NCI-H524 (cell line): ENCODE measurements around the gene ASPRV1.
"Not testable (repeated sequence)": the region's sequence is repeated elsewhere in the genome, so short reads cannot be mapped to it uniquely, and the experiment has no call there.

Experiments used
- DNase-seq, 2 experiments: peaks; one replicate each; lab custom pipeline; 2025; lab: John Stamatoyannopoulos, UW

ASPRV1 gene

DNA sequence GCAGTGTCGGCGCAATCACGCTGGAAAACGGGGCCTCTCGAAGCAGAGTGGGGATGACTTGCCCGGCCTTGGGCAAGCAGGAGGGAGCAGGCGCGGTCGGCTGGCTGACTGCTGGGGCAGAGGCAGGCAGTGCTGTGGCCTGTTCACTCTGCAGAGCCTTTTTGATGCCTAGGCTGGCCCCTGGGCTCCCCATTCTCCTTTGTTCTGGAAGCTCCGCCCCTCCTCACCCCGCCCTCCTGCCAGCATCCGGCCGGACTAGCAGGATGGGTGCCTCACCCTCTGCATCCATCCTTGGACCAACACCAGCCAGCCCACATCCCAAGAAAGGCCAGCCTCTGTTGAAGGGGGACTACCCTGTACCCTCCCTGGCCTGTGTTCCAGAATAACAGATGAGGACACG lies at the start of gene ASPRV1:
ASPRV1 (minus strand) TSS at position 136 of the 400 bp plus-strand sequence. CDS start 195 bp downstream, outside the sequence.
- no peak for DNase-seq

DNA sequence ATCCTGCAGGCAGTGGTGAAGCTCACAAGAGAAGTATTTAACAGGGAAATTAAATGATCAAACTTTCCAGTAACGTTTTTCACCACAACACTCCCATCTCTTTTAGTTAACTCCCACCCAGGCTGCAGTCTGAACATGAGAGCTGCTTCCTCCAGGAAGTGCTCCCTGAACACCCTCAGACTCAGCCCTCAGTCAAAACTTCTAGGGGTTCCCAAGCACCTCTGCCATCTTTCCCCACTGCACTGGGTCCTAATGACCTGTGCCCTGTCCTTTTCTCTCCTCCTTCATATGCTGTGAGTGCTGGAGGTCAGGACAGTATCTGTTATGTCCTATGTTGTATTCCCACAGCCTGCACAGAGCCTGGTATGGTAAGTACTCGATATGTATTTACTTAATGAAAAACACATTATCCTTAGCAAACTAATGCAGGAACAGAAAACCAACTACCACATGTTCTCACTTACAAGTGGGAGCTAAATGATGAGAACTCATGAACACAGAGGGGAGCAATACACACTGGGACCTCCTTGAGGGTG lies 49.2 kb upstream of the ASPRV1 start:
- DNase-seq: no peak

DNA sequence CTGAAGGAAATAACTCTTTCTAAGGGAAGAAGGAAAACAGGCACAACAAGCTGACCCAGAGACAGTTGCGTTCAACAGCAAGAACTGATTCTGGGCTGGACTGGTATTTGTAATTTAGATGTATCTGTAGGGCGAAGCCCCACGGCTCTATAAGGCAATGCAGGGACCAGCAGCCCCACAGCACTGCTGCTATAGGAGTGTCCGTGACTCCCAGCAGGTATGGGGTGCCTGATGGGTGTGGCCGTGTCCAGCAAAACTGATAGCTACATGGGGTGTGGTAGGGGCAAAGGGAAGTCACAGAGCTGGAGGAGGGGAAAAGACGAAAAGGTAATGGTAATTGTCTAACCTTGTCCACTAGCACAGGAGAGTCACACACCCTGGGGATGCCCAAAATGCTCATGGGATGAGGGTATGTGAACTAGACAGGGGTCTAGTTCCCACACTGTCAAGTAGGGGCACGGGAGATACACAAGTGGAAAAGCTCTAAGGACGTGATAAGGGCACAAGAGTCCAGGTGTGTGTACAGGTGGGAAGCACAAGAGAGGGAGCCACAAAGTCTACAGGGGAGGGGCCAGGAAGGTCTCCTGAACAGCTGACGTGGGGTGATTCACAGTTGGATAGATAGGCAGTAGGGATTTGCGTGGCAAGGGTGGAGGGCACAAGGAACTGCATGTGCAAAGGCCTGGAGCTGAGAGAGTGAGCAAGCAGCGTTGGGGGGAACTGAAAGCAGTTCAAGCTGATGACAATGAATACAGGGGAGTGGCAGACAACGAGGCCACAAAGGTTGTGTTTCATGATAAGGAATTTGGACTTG lies 48.5 kb upstream of the ASPRV1 start:
- DNase-seq: no peak

DNA sequence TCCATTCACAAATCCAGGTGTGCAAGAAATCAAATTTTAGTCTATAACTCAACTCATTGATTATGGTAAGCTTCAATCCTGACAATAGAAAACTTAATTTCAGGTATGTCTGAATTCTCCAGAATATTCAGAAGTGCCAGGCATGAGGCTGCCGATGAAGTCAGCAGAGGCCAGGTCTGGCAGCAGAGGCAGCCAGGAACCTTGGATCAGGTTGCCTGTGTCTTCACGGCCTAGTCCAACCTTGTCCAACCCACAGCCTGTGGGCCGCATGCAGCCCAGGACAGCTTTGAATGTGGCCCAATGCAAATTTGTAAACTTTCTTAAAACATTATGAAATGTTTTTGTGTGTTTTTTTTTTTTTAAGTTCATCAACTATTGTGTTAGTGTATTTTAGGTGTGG lies 46.9 kb upstream of the ASPRV1 start:
- DNase-seq: no peak

DNA sequence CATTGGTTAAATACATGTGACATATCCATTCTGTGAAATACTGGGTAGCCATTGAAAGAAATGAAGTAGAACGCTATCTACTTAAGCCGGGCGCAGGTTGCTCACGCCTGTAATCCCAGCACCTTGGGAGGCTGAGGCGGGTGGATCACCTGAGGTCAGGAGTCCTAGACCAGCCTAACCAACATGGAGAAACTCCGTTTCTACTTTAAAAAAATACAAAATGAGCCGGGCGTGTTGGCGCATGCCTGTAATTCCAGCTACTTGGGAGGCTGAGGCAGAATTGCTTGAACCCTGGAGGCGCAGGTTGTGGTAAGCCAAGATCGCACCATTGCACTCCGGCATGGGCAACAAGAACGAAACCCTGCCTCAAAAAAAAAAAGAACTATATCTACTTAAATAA lies 45.7 kb upstream of the ASPRV1 start:
- DNase-seq: no peak

DNA sequence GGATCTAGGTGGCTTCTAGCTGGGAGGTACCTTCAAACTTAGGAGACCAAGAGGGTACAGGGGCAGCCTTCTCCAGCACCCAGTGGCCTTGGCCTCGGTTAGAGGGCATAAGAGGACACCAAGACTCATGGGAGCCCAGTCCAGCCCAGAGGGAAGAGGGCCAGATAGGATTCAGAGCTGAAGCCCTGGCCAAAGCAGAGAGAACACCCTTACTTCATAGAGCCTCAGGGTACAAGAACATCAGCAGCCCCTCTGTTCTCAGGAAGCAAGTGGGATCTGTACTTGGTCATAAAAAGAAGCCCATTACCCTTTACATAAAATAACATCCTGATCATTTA lies 45.0 kb upstream of the ASPRV1 start:
- no peak for DNase-seq

DNA sequence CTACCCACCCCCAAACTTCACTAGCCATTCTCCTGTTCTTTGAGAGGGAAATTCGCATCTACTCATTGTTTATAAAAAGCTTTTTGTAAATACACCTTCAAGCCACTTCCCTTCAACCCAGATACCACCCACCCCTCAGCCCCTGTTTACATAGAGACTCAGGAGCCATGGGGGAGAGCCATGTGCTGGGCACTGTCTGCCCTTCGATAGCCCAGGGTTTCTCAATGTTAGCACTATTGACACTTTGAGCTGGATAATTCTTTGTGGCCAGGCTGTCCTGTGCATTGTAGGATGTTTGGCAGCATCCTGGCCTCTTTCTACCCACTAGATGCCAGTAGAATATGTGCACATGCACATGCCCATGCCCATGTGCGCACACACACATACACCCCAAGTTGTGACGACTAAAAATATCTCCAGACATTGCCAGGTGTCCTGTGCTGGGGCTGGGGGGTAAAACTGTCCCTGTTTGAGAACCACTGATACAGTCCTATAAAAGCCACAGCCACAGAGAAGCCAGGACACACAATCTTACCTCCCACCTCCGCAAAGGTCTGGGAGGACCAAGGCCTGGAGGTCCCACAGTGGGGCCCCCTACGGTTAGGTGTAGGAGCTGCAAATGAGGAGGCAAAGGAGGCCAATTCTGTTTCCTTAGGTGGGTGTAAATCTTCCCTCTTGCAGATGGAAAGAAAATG lies 44.5 kb upstream of the ASPRV1 start:
- DNase-seq: no peak

DNA sequence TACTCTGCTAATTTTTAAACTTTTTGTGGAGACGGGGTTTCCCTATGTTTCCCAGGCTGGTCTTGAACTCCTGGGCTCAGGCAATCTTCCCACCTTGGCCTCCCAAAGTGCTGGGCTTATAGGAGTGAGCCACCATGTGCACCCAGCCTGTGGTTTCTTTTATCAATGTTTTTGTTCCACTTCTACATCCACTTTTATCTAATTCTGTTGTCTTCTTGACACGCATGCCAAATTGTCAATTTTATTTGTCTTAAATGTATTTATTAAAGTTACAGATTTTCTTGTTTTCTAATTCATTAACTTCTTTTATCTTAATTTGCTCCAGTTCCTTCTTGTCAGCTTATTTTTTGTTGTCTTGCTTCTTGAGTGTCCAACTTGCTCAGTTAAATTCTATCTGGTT lies 43.8 kb upstream of the ASPRV1 start:
- no peak for DNase-seq

DNA sequence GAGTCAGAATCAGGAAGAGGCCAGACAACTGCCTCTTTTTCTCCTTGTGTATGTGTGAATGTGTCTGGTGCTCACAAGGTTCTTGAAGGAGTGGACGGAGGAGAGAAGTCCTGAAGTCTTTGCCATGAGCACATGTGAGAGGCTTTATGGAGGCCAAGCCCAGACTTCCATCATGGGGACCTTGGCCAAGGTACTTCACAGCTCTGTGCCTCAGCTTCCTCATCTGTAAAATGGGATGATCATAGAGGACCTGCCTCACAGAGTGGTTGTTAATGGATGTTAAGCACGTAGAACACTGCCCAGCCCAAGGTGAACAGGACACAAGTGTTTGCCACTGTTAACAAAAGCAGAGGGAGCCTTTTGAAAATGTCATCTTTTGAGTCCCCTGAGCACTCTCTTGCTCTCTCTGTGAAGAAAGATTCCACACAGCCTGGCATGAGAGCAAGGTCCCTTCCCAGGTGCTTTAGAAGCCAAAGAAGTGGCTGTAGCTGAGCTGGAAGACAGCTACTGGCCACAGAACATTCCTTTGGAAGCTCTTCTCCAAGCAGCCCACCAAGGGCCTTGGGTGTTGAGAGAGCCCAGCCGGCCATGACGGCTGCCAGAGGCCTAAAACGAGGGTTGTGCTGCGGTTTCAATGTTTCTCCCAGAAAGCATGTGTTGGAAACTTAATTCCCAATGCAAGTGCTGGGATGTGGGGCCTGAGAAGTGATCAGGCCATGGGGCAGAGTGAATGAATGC lies 41.8 kb upstream of the ASPRV1 start:
- no peak for DNase-seq

DNA sequence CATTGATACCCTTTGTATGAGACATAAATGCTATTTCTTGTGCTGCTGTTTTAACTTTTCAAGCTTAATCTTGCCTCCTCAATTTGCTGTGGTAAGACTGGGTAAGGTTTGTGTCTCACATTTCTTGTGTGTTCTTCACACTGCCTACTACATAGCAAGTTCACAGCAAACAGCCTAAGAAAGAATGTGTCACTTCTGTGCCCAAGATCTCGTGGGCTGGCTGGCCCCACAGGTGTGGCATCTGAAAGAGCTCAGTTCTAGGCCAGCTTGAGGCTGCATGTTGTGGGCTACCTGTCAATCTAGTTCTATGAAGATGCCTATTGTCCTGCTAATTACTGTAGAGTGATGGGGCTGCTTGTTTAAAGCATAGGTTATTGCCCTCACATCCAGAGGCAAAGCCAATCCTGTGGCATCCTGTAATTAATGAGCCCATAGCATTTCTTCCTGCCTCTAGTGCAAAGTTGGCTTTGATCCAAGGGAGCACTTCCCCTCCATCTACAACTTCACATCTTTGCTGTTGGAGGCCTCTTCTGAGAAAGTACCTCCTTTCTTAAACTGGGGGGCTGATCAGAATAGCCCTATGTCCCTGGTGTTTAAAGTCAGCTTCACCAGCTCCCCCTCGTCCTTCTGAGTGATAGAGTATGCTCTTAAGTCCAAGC lies 40.9 kb upstream of the ASPRV1 start:
- no peak for DNase-seq

DNA sequence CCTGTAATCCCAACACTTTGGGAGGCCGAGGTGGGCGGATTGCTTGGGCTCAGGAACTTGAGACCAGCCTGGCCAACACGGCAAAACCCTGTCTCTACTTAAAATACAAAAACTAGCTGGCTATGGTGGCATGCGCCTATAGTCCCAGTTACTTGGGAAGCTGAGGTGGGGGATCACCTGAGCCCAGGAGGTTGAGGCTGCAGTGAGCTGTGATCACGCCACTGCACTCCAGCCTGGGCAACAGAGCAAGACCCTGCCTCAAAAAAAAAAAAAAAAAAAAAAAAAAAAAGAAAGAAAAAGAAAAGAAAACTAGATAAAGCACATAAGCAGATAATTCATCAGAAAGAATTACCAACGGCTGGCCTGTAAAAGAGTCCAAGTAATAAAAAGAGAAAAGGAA lies 39.1 kb upstream of the ASPRV1 start:
- DNase-seq: not testable (repeated sequence)

DNA sequence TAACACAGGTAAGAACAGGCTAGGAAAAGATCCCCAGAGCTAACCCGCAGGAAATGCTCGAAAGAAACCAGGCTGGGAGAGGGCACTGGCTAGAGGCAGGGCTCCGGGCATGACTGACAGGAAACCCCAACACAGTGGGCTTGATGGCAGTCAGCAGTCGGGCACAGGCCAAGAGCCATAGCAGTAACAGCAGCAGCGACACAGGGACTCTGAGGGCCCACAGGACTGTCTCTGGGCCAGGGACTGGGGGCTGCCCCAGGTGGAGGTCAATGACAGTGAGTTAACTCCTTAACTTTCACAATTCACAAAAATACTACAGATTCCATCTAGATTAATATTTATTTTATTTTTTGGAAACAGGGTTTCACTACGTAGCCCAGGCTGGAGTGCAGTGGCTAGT lies 37.3 kb upstream of the ASPRV1 start:
- DNase-seq: no peak

DNA sequence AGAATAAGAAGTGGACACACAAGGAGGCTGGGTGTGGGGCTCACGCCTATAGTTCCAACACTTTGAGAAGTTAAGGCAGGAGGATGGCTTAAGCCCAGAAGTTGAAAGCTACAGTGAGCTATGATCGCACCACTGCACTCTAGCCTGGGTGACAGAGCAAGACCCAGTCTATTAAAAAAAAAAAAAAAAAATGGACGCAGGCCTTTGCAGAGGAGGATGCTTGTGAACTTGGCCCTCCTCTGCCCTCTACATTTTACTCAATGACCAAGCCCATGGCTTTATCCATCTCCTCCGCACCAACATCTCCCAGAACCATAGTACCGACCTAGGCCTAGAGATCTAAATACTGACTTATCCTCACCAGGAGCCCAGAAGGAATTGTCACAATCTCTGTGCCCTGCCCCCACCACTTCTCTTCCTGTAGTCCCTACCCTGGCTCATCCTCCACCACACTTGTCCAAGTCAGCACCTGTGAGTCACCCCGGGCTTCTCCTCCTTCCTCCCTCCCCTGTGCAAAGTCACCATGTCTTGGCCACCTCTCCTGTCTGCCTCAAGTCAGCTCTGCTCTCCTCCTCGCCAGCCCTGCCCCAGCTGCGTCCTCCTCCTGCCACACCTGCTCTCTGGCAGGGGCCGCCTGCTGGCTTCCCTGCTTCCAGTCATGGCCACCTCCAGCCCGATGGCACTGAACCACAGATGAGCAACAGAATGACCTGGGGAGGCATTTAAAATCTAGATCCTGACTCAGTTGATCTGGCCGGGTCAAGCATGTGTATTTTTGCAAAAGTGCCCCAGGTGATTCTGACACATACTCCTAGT lies 35.8 kb upstream of the ASPRV1 start:
- no peak for DNase-seq

DNA sequence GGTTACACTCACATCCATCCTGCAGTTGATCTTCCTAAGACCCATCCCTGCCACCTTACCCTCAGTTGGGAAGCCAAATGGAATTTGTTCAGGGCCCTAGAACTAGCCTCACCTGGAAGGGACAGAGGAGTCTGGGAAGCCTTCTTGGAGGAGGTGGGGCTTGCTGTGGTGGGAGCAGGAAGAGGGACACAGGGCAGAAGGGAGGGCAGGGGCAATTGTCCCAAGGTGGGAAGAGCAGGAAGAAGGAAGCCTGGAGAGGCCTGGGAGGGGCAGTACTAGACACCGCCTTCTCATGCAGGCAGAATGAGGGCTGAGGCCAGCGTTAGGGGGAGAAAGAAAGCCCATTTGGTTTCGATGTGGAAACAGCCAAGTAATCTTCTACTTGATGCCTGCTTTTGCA lies 34.1 kb upstream of the ASPRV1 start:
- DNase-seq: no peak

DNA sequence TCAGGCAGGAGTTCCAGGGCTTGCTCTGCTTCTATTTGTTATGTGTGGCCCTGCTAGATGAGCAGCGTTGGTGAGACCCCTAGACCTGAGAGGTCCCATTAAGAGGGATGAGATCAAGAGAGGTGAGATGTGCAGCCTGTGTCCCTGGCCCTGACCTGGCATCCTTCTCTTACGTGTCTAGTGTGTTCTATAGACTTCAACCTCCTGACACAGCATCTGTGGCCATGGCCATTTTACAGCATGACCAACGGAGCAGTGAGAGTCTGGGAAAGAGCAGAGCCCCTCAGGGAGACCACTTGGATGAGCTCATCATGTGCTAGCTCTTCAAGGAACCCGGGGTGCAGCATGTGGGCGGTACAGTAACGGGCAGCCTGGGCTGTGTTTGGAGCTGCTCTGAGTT lies 32.7 kb upstream of the ASPRV1 start:
- no peak for DNase-seq

DNA sequence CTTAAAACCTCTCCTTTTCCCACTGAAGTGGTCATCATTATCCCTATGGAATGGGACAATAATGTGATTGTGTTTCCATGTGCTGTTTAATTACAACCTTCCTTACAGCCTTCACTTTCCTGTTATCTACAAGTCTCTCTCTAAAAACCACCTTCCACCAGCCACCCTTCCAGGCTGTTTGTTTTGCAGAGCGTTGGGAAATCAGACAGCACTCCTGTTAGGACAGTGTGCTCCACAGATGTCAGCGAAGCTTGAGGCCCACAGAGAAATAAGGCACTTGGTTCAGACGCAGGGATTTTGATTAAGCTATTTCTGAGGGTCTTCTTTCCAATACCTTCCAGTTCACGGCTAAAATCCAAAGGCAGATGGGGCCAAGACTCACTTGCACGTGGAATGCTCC lies 32.3 kb upstream of the ASPRV1 start:
- DNase-seq: no peak

DNA sequence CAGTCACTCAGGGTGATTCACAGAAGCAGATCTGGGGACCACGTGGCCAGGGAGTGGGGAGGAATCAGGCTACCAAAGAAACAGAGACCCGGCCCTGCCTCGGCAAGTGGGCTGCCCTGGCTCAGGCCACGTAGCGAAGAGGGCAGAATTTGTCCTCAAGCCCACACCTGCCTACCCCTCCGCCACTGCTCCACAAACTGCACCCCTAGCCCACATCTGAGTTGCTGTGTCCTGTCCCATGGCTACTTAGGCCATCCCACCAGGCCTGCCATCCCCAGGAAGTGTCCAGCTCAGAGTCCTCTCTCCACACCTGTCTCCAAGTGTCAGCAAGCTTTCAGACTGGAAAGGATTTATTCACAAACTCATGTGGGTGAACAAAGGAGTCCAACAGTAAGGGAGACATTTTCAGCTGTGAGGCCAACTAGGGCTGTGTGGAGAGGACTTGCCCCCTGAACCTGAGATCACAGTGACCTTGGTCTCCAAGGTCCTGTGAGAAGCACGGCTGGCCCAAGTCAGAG lies 31.7 kb upstream of the ASPRV1 start:
- DNase-seq: no peak

DNA sequence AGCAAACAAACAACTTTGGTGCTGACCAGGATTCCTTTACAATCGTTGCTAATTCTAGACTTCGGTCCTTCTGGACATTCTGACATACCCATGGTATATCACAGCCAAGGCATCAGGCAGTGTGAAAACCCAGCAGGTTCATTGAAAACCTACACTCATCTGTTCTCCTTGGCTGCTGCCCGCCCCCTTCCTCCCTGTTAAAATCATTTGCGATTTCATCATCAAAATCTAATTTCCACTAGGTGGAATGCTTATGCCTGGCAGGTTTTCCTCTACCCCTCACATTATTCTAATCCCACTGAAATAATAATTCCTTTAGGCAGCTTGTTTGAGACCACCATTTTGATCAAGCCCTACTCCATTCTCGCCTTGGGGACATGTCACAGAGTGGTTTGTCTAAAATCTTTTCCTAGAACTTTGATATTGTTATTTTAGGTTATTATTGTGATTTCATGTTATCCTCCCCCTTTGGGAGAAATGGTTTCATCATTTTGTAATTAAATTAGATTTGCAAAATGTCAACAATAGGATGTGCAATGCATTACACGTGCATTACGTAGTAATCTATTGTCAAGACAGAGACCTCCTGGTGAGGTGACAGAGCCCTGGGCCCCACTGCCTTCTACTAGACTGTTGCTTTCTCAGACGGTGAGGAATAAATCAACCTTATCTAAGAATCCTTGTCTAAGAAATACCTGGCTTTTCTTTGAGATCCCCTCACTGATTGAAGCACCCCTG lies 31.0 kb upstream of the ASPRV1 start:
- no peak for DNase-seq

DNA sequence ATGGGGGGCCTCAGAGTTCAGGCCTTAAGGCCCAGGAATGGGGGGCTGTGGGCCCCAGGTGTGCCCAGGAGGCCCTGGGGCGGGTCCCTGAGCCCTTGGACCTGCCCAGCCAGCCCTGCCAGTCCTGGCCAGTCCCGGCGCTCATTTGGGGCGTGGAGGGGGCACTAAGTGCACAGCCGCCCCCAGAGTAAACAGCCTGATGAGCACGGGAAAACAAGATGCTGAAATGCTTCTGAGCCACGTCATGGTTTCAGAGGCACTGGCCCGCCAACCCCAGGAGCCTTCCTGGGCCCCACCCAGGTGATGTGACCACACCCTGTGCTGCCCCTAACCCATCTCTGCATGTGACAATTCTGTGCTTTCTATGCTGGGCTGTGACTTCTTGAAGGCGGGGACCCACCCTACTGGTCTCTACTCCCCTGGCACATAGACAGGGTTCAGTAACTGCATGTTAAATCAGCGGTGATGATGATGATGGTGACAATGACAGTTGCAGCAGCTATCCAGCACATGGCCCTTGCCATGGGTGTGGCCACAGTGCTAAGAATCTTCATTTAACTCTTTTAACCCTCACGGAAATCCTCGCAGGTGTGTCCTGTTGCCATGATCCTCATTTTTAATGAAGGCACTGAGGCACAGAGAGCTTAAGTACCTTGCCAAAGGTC lies 28.1 kb upstream of the ASPRV1 start:
- no peak for DNase-seq

DNA sequence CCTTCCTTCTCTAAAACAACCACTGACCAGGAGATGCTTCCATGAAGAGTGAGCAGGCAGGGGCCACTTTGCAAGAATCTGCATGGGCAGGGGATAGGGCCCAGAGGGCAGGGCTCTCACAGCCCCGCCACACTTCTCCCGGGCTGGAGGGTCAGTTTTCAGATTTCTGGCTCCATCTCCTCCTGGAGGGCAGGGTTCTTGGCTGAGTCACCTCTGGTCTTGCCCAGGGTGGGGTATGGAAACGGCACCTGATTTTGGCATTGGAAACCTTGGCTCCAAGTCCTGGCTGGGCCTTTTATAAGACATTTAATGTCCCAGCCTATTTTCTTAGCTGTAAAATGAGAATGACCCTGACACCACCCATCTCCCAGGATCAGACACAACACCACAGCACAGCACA lies 27.6 kb upstream of the ASPRV1 start:
- DNase-seq: no peak
